Lower leg skin (tissue), 4 donors: ENCODE data around the gene NTM. TPM values are rescaled to one million over a fixed set of nuclear protein-coding genes. Genes with fewer than 3 reads are reported as not detected.

Experiments
- DNase-seq, 2 donors: peaks; one replicate each; pipeline ENCODE4 v3.0.0-alpha.2; 2019; ENCODE audit warnings: low spot score in 2 of 2
- H3K4me3 ChIP-seq: fragments of 200-600 bp; sonication (generic); 2 replicates; pipeline ENCODE4 v1.5.1; 2017; ENCODE audit warnings: mild to moderate bottlenecking, low read depth; ENCODE audit not compliant: poor library complexity, severe bottlenecking
- POLR2A ChIP-seq, 2 donors: fragments of 450-650 bp; IDR thresholded peaks; one replicate each; pipeline ENCODE4 v1.6.1; 2016 to 2017; ENCODE audit warnings: antibody characterized with exemption in 2 of 2, mild to moderate bottlenecking in 1 of 2, moderate library complexity in 1 of 2
- WGBS, 2 donors: methylation state at CpG; one replicate each; pipeline ENCODE4 v1.1.5; 2018; 5-methylcytosine and 5-hydroxymethylcytosine counted together
- intact Hi-C: fragments of 100-400 bp; cut with DNase I; formaldehyde crosslinking; loops from one replicate; pipeline ENCODE4 v1.15.0; 2023; ENCODE audit warnings: low total_unique reads
- total RNA-seq, 4 donors: library from RNA; depleted of rRNA; stranded (reverse); fragments of >200 nt; gene quantifications; one replicate each; pipeline ENCODE4 v1.1.0, GENCODE V29; 2016
- TF ChIP-seq, protein P1 (sequence below), 3 donors: fragments of 450-650 bp; IDR thresholded peaks; one replicate each; pipeline ENCODE4 v1.5.1; 2016; ENCODE audit warnings: antibody characterized with exemption in 3 of 3, mild to moderate bottlenecking in 3 of 3, moderate library complexity in 2 of 3

Gene NTM
- total RNA-seq, 4 donors from 2014 or later, result 2.8 to 5.7 (median 4.9) TPM

DNA sequence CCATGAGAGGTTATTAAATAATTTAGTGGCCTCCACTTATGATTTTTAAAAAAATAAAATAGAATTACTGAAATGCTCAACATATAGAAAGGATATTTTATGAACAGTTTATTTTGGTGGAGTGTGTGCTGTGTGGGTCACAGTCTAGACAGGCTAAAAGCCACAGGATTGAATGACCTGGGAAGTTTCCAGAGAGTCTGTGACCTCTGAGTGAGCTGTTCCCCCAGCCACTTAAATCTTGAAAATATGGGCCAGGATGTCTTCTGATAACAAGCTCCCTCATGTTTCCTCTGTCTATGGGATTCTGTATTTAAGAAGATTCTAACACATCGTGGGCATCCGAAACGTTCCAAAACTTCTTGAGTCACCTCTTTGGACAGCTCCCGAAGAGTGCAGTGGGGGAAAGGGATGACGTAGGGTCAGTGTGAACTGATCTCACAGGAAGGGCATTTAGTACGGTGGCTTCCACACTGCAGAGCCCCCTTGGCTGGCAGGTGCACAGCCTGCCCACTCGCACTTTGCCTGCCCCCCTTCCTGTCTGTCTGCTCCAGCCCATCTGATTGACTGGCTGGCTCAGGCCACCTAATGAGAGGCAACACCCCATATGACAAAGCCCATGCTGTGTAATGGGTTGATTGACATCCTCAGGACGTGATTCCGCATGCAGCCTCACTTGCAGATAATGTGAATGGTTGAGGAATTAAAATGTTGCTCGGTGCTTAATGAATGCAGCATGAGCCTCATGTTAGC, 97.4 kb downstream of the NTM start:
- no peak overlapping the region for H3K4me3 ChIP-seq
- intact Hi-C loops, result no loop called here
- WGBS, 2 donors, result 34% methylated on average over 10 of the region's 10 CpGs
- TF ChIP-seq, protein P1, sequence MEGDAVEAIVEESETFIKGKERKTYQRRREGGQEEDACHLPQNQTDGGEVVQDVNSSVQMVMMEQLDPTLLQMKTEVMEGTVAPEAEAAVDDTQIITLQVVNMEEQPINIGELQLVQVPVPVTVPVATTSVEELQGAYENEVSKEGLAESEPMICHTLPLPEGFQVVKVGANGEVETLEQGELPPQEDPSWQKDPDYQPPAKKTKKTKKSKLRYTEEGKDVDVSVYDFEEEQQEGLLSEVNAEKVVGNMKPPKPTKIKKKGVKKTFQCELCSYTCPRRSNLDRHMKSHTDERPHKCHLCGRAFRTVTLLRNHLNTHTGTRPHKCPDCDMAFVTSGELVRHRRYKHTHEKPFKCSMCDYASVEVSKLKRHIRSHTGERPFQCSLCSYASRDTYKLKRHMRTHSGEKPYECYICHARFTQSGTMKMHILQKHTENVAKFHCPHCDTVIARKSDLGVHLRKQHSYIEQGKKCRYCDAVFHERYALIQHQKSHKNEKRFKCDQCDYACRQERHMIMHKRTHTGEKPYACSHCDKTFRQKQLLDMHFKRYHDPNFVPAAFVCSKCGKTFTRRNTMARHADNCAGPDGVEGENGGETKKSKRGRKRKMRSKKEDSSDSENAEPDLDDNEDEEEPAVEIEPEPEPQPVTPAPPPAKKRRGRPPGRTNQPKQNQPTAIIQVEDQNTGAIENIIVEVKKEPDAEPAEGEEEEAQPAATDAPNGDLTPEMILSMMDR (IDR thresholded peaks at IDR 0.05), result no peak
- TF ChIP-seq POLR2A (IDR thresholded peaks at IDR 0.05), result no peak
- DNase-seq, result no peak

DNA sequence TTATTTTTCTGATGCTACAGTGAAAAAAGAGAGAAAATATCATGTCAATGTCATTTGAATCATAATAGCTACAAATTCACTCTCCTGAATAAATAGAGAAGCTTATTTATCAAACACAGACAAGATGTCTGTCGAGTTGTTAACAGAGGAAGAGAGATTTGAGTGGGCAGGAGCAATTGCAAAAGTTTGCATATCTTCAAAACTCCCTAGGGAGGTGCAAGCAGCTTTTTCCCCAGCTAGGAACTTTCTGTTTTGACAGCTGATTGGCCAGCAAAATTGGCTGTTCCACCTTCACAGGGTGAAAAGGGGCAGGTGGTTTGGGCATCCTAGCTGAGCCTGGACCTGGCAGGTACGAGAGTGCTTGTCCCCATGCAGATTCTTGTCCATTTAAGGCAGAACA, 98.2 kb downstream of the NTM start:
- intact Hi-C loops, result no loop called here
- 18 to 29% methylated on average over 2 of the region's 2 CpGs for WGBS, 2 donors
- H3K4me3 ChIP-seq, result no peak overlapping the region
- DNase-seq, result no peak
- TF ChIP-seq, protein P1 (IDR thresholded peaks at IDR 0.05), result no peak
- TF ChIP-seq POLR2A (IDR thresholded peaks at IDR 0.05), result no peak

DNA sequence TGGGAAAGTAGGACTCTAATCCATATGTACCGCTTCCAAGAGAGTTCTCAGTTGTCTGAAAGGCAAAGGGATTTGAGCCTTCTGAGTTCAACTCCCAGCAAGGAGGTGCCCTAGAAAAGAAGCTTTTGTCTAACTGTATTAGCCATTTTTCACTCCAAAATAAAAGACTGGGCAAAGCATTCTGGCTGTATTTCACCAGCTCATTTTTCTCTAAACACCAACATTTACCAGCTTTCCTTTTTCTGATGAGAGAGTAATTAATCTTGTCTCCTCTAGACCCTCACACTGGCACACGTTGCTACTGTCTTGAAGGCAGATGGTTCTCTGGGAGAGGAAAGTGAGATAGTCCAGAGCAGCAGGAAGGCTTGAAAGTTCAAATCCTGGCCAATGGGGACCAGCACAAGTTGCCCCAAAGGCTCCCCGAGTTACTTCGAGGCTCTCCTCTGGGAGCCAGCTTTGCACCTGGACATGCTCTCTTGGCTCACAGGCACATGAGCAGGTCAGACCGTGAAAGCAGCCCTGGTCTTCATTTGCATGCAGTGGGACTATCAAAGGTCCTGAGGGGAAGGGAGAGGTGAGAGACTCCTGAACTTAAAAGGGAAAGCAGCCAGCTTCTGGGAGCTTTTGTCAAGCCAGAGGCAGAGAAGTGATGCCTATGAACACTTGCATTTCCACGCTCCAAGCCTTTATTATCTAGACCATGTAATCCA, 100.0 kb downstream of the NTM start:
- no peak for TF ChIP-seq POLR2A (IDR thresholded peaks at IDR 0.05)
- TF ChIP-seq, protein P1 (IDR thresholded peaks at IDR 0.05), result no peak
- intact Hi-C loops, result no loop called here
- WGBS, 2 donors, result 61 to 65% methylated on average over 6 of the region's 6 CpGs

DNA sequence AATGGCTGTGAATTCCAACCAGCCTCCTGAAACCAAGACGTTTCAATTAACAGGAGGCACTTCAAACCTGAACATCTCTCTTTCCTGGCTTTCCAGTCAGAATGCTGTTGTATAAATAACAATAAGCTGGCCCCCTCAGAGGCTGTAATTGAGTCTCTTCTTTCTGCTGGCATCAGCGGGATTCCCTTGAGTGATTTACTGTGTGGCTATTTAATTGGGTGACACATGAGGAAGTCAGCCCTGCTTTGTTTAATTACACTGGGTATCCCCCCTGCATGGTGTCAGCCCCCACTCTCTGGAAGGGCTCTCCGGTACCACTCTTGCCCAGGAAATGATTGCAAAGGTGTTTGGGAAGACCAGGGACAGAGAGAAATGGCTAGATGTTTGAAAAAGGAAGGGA, 101.6 kb downstream of the NTM start:
- no peak for DNase-seq
- TF ChIP-seq POLR2A (IDR thresholded peaks at IDR 0.05), result no peak
- TF ChIP-seq, protein P1 (IDR thresholded peaks at IDR 0.05), result no peak
- WGBS, 2 donors, result 13 to 30% methylated on average over 3 of the region's 3 CpGs

More for the DNA sequence above, 100.0 kb downstream of the NTM start:
- DNase-seq, result no peak
- no peak overlapping the region for H3K4me3 ChIP-seq

DNA sequence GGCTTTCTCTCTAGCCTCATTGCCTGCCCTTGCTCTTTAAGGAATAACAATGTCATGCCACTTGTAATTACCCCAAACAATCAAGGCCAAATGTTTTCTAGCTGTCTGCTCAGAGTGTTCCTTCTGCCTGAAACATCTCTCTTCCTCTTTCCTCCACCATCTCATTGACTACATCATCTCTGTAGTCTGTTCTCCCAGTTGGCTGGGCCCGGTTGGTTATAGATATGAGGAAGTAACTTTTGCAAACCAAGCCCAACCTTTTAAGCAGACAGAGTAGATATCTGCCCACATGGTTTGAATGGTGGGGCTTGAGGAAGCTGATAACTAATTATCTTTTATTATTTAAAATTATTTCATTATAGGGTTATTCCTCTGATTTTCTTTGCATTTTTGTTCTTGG, 104.5 kb downstream of the NTM start:
- intact Hi-C loops, result no loop called here
- DNase-seq, result no peak
- no peak overlapping the region for H3K4me3 ChIP-seq
- TF ChIP-seq POLR2A (IDR thresholded peaks at IDR 0.05), result no peak
- TF ChIP-seq, protein P1 (IDR thresholded peaks at IDR 0.05), result no peak
- WGBS, 2 donors, result 44 to 47% methylated on average over 1 of the region's 1 CpG

More for the DNA sequence above, 101.6 kb downstream of the NTM start:
- no peak overlapping the region for H3K4me3 ChIP-seq
- intact Hi-C loops, result no loop called here
